ENCODE measurements around the gene KLHL29.

Gene KLHL29

GRCh38 chr2:23480957-23481797 lies 96.2 kb downstream of the KLHL29 start:
- Histone ChIP-seq H3K4me2 (ENCODE audit: low read depth, low read length, poor library complexity, severe bottlenecking) (no peak overlapping the region), H3K9ac (ENCODE audit: low read depth, low read length, poor library complexity, severe bottlenecking) (no peak overlapping the region)

DNA sequence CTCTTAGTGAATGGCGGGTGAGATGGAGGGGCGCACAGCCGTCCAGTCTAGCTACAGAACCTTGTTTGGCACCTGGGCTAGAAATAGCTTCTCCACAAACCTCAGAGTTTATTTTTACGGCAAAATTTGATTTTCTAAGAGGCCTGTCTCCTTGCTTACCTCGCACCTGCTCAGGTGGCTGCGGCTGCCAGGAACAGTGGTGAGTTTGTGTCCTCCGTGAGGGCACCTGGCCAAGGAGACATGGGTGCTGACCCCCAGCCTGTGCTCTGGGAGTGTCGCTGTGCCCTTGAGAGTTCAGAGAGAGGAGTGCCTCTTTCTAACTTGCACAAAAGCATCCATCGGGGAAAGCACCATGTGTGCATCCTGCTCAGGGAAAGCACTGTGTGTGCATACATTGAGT lies 97.2 kb downstream of the KLHL29 start:
- H3K9me2 ChIP-seq (replicated peaks; ENCODE audit: low read depth, low read length): no peaks in the 10 kb centered on the region
- no peak overlapping the region for H2AFZ ChIP-seq (ENCODE audit: low read length)
- no peaks in the 10 kb centered on the region for H3K27me3 ChIP-seq (ENCODE audit: insufficient read depth, low read length, poor library complexity, severe bottlenecking)
- H3K4me3 ChIP-seq (ENCODE audit: low read length, poor library complexity, severe bottlenecking): no peak overlapping the region
- no peaks in the 10 kb centered on the region for H4K20me1 ChIP-seq (ENCODE audit: insufficient read depth, low read length, poor library complexity, severe bottlenecking)
- TF ChIP-seq, protein P1, sequence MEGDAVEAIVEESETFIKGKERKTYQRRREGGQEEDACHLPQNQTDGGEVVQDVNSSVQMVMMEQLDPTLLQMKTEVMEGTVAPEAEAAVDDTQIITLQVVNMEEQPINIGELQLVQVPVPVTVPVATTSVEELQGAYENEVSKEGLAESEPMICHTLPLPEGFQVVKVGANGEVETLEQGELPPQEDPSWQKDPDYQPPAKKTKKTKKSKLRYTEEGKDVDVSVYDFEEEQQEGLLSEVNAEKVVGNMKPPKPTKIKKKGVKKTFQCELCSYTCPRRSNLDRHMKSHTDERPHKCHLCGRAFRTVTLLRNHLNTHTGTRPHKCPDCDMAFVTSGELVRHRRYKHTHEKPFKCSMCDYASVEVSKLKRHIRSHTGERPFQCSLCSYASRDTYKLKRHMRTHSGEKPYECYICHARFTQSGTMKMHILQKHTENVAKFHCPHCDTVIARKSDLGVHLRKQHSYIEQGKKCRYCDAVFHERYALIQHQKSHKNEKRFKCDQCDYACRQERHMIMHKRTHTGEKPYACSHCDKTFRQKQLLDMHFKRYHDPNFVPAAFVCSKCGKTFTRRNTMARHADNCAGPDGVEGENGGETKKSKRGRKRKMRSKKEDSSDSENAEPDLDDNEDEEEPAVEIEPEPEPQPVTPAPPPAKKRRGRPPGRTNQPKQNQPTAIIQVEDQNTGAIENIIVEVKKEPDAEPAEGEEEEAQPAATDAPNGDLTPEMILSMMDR (conservative IDR thresholded peaks at IDR 0.05; ENCODE audit: low read length): no peak
- TF ChIP-seq EZH2phosphoT487 (IDR thresholded peaks at IDR 0.05; ENCODE audit: borderline replicate concordance): no peak
- H3K9me3 ChIP-seq (ENCODE audit: insufficient read depth, low read depth, low read length): no peaks in the 10 kb centered on the region
- H3F3A ChIP-seq (ENCODE audit: low read depth): no peaks in the 10 kb centered on the region
- no peak overlapping the region for H3K9ac ChIP-seq (ENCODE audit: low read depth, low read length, poor library complexity, severe bottlenecking)
- no peak overlapping the region for H3K4me2 ChIP-seq (ENCODE audit: low read depth, low read length, poor library complexity, severe bottlenecking)
- no peaks in the 10 kb centered on the region for H3K79me2 ChIP-seq (ENCODE audit: insufficient read depth, low read length)
- no peaks in the 10 kb centered on the region for H3K36me3 ChIP-seq (ENCODE audit: insufficient read depth, low read length)
- no peaks in the 10 kb centered on the region for H3K4me1 ChIP-seq (ENCODE audit: insufficient read depth, low read length, poor library complexity, severe bottlenecking)

More at GRCh38 chr2:23480957-23481797, 96.2 kb downstream of the KLHL29 start:
- Histone ChIP-seq H3K9me3 (ENCODE audit: insufficient read depth, low read depth, low read length) (no peaks in the 10 kb centered on the region), H3K27me3 (ENCODE audit: insufficient read depth, low read length, poor library complexity, severe bottlenecking) (no peaks in the 10 kb centered on the region), H3K9me2 (replicated peaks; ENCODE audit: low read depth, low read length) (no peaks in the 10 kb centered on the region), H3K79me2 (ENCODE audit: insufficient read depth, low read length) (no peaks in the 10 kb centered on the region), H2AFZ (ENCODE audit: low read length) (no peak overlapping the region), H3K4me1 (ENCODE audit: insufficient read depth, low read length, poor library complexity, severe bottlenecking) (no peaks in the 10 kb centered on the region), H3K36me3 (ENCODE audit: insufficient read depth, low read length) (no peaks in the 10 kb centered on the region), H3K4me3 (ENCODE audit: low read length, poor library complexity, severe bottlenecking) (no peak overlapping the region), H4K20me1 (ENCODE audit: insufficient read depth, low read length, poor library complexity, severe bottlenecking) (no peaks in the 10 kb centered on the region), H3F3A (ENCODE audit: low read depth) (no peaks in the 10 kb centered on the region)
- TF ChIP-seq, protein P1 (conservative IDR thresholded peaks at IDR 0.05; ENCODE audit: low read length): no peak
- no peak for TF ChIP-seq EZH2phosphoT487 (IDR thresholded peaks at IDR 0.05; ENCODE audit: borderline replicate concordance)

GRCh38 chr2:23482607-23483006 lies 97.6 kb downstream of the KLHL29 start:
- Histone ChIP-seq H3K9me3 (ENCODE audit: insufficient read depth, low read depth, low read length) (no peaks in the 10 kb centered on the region), H3K27me3 (ENCODE audit: insufficient read depth, low read length, poor library complexity, severe bottlenecking) (no peaks in the 10 kb centered on the region), H3K36me3 (ENCODE audit: insufficient read depth, low read length) (no peaks in the 10 kb centered on the region), H3K4me2 (ENCODE audit: low read depth, low read length, poor library complexity, severe bottlenecking) (no peak overlapping the region), H3K79me2 (ENCODE audit: insufficient read depth, low read length) (no peaks in the 10 kb centered on the region), H3K9me2 (replicated peaks; ENCODE audit: low read depth, low read length) (no peaks in the 10 kb centered on the region), H3K4me3 (ENCODE audit: low read length, poor library complexity, severe bottlenecking) (no peak overlapping the region), H3K9ac (ENCODE audit: low read depth, low read length, poor library complexity, severe bottlenecking) (no peak overlapping the region), H2AFZ (ENCODE audit: low read length) (no peak overlapping the region), H4K20me1 (ENCODE audit: insufficient read depth, low read length, poor library complexity, severe bottlenecking) (no peaks in the 10 kb centered on the region), H3F3A (ENCODE audit: low read depth) (no peaks in the 10 kb centered on the region), H3K4me1 (ENCODE audit: insufficient read depth, low read length, poor library complexity, severe bottlenecking) (no peaks in the 10 kb centered on the region)
- no peak for TF ChIP-seq EZH2phosphoT487 (IDR thresholded peaks at IDR 0.05; ENCODE audit: borderline replicate concordance)
- TF ChIP-seq, protein P1 (conservative IDR thresholded peaks at IDR 0.05; ENCODE audit: low read length): no peak

Data from Loucy (cell line).